GM12873 (cell line): ENCODE results near the gene TM9SF4.

Experiments used
- TF ChIP-seq, protein P1 (sequence below): IDR thresholded peaks from 2 replicates; pipeline ENCODE4 v1.5.1; 2012; ENCODE audit warnings: low read depth, mild to moderate bottlenecking, moderate library complexity, low read length, control low read depth; ENCODE audit not compliant: insufficient read depth; ENCODE audit errors: missing control alignments

TM9SF4 gene

DNA sequence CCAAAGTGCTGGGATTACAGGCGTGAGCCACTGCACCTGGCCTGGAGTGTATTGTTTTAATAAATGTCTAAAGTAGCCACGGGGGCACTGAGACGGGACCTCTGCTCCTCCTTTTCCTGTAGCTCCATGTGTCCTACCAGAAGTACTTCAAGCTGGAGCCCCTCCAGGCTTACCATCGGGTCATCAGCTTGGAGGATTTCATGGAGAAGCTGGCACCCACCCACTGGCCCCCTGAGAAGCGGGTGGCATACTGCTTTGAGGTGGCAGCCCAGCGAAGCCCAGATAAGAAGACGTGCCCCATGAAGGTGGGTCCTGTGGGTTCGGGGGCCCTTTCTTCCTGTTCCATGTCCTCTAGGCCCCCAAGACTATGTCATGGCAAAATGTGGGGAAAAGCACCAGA, 105.6 kb downstream of the TM9SF4 start:
- TF ChIP-seq, protein P1, sequence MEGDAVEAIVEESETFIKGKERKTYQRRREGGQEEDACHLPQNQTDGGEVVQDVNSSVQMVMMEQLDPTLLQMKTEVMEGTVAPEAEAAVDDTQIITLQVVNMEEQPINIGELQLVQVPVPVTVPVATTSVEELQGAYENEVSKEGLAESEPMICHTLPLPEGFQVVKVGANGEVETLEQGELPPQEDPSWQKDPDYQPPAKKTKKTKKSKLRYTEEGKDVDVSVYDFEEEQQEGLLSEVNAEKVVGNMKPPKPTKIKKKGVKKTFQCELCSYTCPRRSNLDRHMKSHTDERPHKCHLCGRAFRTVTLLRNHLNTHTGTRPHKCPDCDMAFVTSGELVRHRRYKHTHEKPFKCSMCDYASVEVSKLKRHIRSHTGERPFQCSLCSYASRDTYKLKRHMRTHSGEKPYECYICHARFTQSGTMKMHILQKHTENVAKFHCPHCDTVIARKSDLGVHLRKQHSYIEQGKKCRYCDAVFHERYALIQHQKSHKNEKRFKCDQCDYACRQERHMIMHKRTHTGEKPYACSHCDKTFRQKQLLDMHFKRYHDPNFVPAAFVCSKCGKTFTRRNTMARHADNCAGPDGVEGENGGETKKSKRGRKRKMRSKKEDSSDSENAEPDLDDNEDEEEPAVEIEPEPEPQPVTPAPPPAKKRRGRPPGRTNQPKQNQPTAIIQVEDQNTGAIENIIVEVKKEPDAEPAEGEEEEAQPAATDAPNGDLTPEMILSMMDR, result no peak

DNA sequence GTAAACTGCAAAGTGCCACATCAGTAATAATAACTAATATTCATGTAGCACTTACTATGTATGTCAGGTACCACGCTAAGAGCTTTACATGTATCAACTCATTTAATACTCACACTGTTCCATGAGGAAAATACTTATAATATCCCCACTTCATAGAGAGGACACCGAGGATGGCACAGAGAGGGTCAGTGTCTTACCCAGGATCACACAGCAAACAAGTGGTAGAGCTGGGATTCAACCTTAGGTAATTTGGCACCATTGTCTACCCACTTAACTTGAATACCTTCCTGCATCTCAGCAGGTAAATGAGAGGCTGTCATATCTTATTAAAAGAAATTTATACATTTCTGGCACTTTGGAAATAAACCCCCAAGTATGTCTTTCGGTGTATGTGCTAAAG, 106.2 kb downstream of the TM9SF4 start:
- TF ChIP-seq, protein P1, result no peak

DNA sequence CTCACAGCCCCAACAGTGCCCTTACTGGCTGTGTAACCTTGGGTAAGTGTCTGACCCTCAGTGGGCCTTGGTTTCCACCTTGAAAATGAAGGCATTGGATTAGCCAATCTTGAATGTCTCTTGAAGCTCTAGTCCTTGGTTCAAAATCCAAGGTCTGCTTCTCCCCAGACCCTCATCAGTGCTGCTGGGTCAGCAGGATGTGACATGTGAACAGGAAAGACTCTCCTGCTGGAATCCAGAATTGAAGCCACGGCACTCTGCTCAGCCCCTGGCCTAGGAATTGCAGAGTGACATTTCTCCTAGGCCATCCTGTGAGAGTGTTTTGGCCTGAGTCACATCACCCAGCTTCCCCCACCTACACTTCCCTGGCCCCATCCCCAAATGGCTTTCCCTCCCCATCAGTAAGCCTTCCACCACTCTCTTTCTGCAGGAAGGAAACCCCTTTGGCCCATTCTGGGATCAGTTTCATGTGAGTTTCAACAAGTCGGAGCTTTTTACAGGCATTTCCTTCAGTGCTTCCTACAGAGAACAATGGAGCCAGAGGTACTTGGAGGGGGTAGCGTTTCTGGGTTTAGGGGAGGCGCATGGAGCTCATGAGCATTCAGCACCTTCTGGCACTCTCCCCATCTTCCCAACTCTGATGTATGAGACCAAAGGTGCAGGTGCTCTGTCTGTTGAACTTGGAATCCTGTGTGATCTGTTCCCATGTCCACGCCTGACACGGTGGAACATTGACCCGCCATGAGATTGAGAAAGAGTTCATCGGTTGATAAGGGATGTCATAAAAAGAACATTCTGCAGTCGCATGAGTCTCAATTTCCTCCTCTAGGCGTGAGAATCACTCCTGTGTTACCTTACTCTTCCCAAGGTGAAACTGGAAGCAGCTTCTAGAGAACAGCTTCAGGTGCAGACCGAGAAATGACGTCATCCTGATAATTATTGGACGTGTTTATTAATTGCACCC, 106.9 kb downstream of the TM9SF4 start:
- TF ChIP-seq, protein P1, result no peak
